GM12878 (cell line): ENCODE measurements around the gene CLK2. TPM values are rescaled to one million over a fixed set of nuclear protein-coding genes. Genes with fewer than 3 reads are reported as not detected.
A peak's percentile ranks its signal among the peaks of the same experiment; 100 is the strongest.

ENCODE experiments used
- ATF2 ChIP-seq: IDR thresholded peaks from 2 replicates; pipeline ENCODE4 v1.6.1; 2012; ENCODE audit warnings: low read length, inconsistent platforms
- BRCA1 ChIP-seq: IDR thresholded peaks from 2 replicates; pipeline ENCODE4 v1.6.1; 2011; ENCODE audit warnings: low read depth, low read length, improper control_type of control experiment
- CREM ChIP-seq: IDR thresholded peaks from 2 replicates; pipeline ENCODE4 v1.6.1; 2014; ENCODE audit warnings: antibody characterized with exemption, low read depth
- HDAC2 ChIP-seq: fragments of 200-600 bp; sonication (generic); IDR thresholded peaks from 2 replicates; pipeline ENCODE4 v1.6.1; 2017
- HSF1 ChIP-seq: fragments of 150-350 bp; IDR thresholded peaks from 2 replicates; pipeline ENCODE4 v1.6.1; 2014; ENCODE audit warnings: mild to moderate bottlenecking, low read depth, low read length
- IKZF1 ChIP-seq: fragments of 450-650 bp; conservative IDR thresholded peaks from 2 replicates; pipeline ENCODE4 v1.6.1; 2017; ENCODE audit warnings: antibody characterized with exemption, mild to moderate bottlenecking
- IRF5 ChIP-seq: fragments of 450-650 bp; IDR thresholded peaks from 2 replicates; pipeline ENCODE4 v1.6.1; 2017; ENCODE audit warnings: borderline replicate concordance
- MEF2B ChIP-seq: fragments of 450-650 bp; IDR thresholded peaks from 2 replicates; pipeline ENCODE4 v1.6.1; 2018; ENCODE audit warnings: mild to moderate bottlenecking, moderate library complexity; ENCODE audit not compliant: partially characterized antibody, poor library complexity, severe bottlenecking
- NFIC ChIP-seq: IDR thresholded peaks from 2 replicates; pipeline ENCODE4 v1.6.1; 2012; ENCODE audit warnings: low read depth, mild to moderate bottlenecking, inconsistent platforms, low read length, moderate library complexity
- PAX8 ChIP-seq: fragments of 450-650 bp; IDR thresholded peaks from 2 replicates; pipeline ENCODE4 v1.6.1; 2017; ENCODE audit warnings: mild to moderate bottlenecking, moderate library complexity
- SIX5 ChIP-seq: IDR thresholded peaks from 2 replicates; pipeline ENCODE4 v1.6.1; 2011; ENCODE audit warnings: mild to moderate bottlenecking, low read depth, low read length, moderate library complexity; ENCODE audit not compliant: severe bottlenecking
- SMAD5 ChIP-seq: IDR thresholded peaks from 2 replicates; pipeline ENCODE4 v1.6.1; 2016; ENCODE audit warnings: antibody characterized with exemption, low read depth
- USF1 ChIP-seq: IDR thresholded peaks from 2 replicates; pipeline ENCODE4 v1.6.1; 2011; ENCODE audit warnings: borderline replicate concordance, low read depth, mild to moderate bottlenecking, moderate library complexity, mixed read lengths, low read length; ENCODE audit not compliant: insufficient read depth; ENCODE audit errors: extremely low read length
- USF2 ChIP-seq: IDR thresholded peaks from 2 replicates; pipeline ENCODE4 v1.6.1; 2011; ENCODE audit warnings: low read depth, low read length, improper control_type of control experiment, borderline replicate concordance
- ZNF207 ChIP-seq: fragments of 450-650 bp; IDR thresholded peaks from 2 replicates; pipeline ENCODE4 v1.6.1; 2014; ENCODE audit warnings: antibody characterized with exemption, mild to moderate bottlenecking, borderline replicate concordance
- ZNF592 ChIP-seq: fragments of 450-650 bp; IDR thresholded peaks from 2 replicates; pipeline ENCODE4 v1.6.1; 2017; ENCODE audit warnings: mild to moderate bottlenecking, moderate library complexity
- polyA plus RNA-seq, 11 experiments: library from polyadenylated mRNA; depleted of rRNA in 4 of 11; unstranded in 6 of 11; stranded (reverse) in 5 of 11; fragments of >200 nt; fragmentation: Nextera tagmentation in 4 of 11; fragmentation: Illumina TruSeq in 1 of 11; extraction: Ambion mirVana in 4 of 11; extraction: Trizol in 1 of 11; gene quantifications; 1 replicate in 1 of 11; 2 replicates in 10 of 11; pipeline versions ENCODE4 v1.2.1 to v1.2.3, GENCODE V29; 2011 to 2016; ENCODE audit warnings: inconsistent platforms in 2 of 11, missing spikeins in 2 of 11, low read depth in 1 of 11
- total RNA-seq, 4 experiments: library from RNA; depleted of rRNA in 3 of 4; stranded (reverse); fragments of >200 nt in 3 of 4; fragmentation: Illumina TruSeq in 1 of 4; extraction: Trizol in 1 of 4; gene quantifications; 2 replicates each; pipeline versions ENCODE4 v1.2.1 to v1.2.3, GENCODE V29; 2013 to 2021

Gene CLK2
- total and polyA plus RNA-seq, 10 of the 15 experiments (the other 5 are each of a cell fraction or from before 2014, with no cell fraction given) = 11.1 to 83.7 (median 36.7) TPM

GRCh38 chr1:155241069-155241679, 32.1 kb downstream of the CLK2 start (continued):
- TF ChIP-seq SMAD5 (no peak), IRF5 (no peak), HDAC2 (no peak), ZNF207 (peak; percentile 30; the same call in 1 of the 2 replicates), BRCA1 (no peak), ATF2 (no peak), USF1 (peak; percentile 93), ZNF592 (no peak), CREM (peak; percentile 71; the same call in 1 of the 2 replicates), SIX5 (peak; percentile 83), NFIC (peak; percentile 71), USF2 (peak; percentile 99), HSF1 (no peak), MEF2B (no peak), PAX8 (peak; percentile 56; the same call in 1 of the 2 replicates), IKZF1 (peak; percentile 83)
